HUES6 (cell line): ENCODE measurements around the gene HDAC7.

ENCODE experiments used
- H3K27ac ChIP-seq: 2 replicates; pipeline ENCODE4 v1.7.0; 2013; ENCODE audit warnings: low read depth, mild to moderate bottlenecking, low read length, inconsistent platforms
- H3K27me3 ChIP-seq: 2 replicates; pipeline ENCODE4 v1.6.1; 2013; ENCODE audit warnings: low read length; ENCODE audit not compliant: control insufficient read depth, insufficient read depth
- H3K36me3 ChIP-seq: 2 replicates; pipeline ENCODE4 v1.6.1; 2013; ENCODE audit warnings: low read length; ENCODE audit not compliant: control insufficient read depth, insufficient read depth
- H3K4me1 ChIP-seq: 2 replicates; pipeline ENCODE4 v1.6.1; 2013; ENCODE audit warnings: low read length; ENCODE audit not compliant: control insufficient read depth, insufficient read depth
- H3K4me3 ChIP-seq: 2 replicates; pipeline ENCODE4 v1.5.1; 2013; ENCODE audit warnings: low read depth, low read length
- H3K9ac ChIP-seq: one replicate; pipeline ENCODE4 v1.6.1; 2013; ENCODE audit warnings: mild to moderate bottlenecking, low read length
- H3K9me3 ChIP-seq: 2 replicates; pipeline ENCODE4 v1.6.1; 2013; ENCODE audit warnings: low read depth, low read length; ENCODE audit not compliant: control insufficient read depth, insufficient read depth

HDAC7 gene

GRCh38 chr12:47782372-47782770, 37.3 kb downstream of the HDAC7 start:
- Histone ChIP-seq H3K9ac (no peak overlapping the region), H3K36me3 (peaks cover 61% of the 10 kb centered on the region), H3K4me1 (peaks cover 18% of the 10 kb centered on the region), H3K4me3 (no peak overlapping the region), H3K9me3 (no peaks in the 10 kb centered on the region), H3K27me3 (no peaks in the 10 kb centered on the region), H3K27ac (no peak overlapping the region)

- Histone ChIP-seq H3K27me3 (no peaks in the 10 kb centered on the region), H3K9me3 (no peaks in the 10 kb centered on the region), H3K4me3 (no peak overlapping the region), H3K9ac (no peak overlapping the region), H3K36me3 (peaks cover 54% of the 10 kb centered on the region), H3K4me1 (peaks cover 20% of the 10 kb centered on the region), H3K27ac (no peak overlapping the region)
Measured at GRCh38 chr12:47781479-47782371, 38.0 kb downstream of the HDAC7 start.

- no peak overlapping the region for H3K27ac ChIP-seq
Measured at GRCh38 chr12:47779943-47780504, 39.7 kb downstream of the HDAC7 start.

GRCh38 chr12:47779301-47779942, 40.3 kb downstream of the HDAC7 start:
- Histone ChIP-seq H3K9ac (no peak overlapping the region), H3K27me3 (0 out of 2 replicates have a peak, but pooled peaks cover 3% of the 10 kb centered on the region), H3K36me3 (peaks cover 31% of the 10 kb centered on the region), H3K9me3 (no peaks in the 10 kb centered on the region), H3K4me3 (no peak overlapping the region), H3K27ac (no peak overlapping the region), H3K4me1 (peaks cover 23% of the 10 kb centered on the region)

More at GRCh38 chr12:47779943-47780504, 39.7 kb downstream of the HDAC7 start:
- Histone ChIP-seq H3K36me3 (peaks cover 37% of the 10 kb centered on the region), H3K4me3 (no peak overlapping the region), H3K9ac (no peak overlapping the region), H3K27me3 (no peaks in the 10 kb centered on the region), H3K4me1 (peaks cover 23% of the 10 kb centered on the region), H3K9me3 (no peaks in the 10 kb centered on the region)

- Histone ChIP-seq H3K4me1 (peaks cover 23% of the 10 kb centered on the region), H3K27me3 (peaks cover 9% of the 10 kb centered on the region), H3K36me3 (peaks cover 26% of the 10 kb centered on the region), H3K9me3 (no peaks in the 10 kb centered on the region), H3K27ac (no peak overlapping the region), H3K9ac (no peak overlapping the region), H3K4me3 (no peak overlapping the region)
Measured at GRCh38 chr12:47778881-47779280, 40.8 kb downstream of the HDAC7 start.

- H3K4me3 ChIP-seq = no peak overlapping the region
- peaks cover 14% of the 10 kb centered on the region for H3K27me3 ChIP-seq
- no peak overlapping the region for H3K27ac ChIP-seq
- H3K36me3 ChIP-seq = peaks cover 16% of the 10 kb centered on the region
- no peaks in the 10 kb centered on the region for H3K9me3 ChIP-seq
- peaks cover 23% of the 10 kb centered on the region for H3K4me1 ChIP-seq
- no peak overlapping the region for H3K9ac ChIP-seq
Measured at GRCh38 chr12:47777741-47778558, 41.8 kb downstream of the HDAC7 start.

GRCh38 chr12:47777151-47777550, 42.6 kb downstream of the HDAC7 start:
- Histone ChIP-seq H3K4me1 (peaks cover 23% of the 10 kb centered on the region), H3K9ac (no peak overlapping the region), H3K36me3 (peaks cover 9% of the 10 kb centered on the region)

GRCh38 chr12:47776471-47777143, 43.1 kb downstream of the HDAC7 start:
- Histone ChIP-seq H3K4me3 (no peak overlapping the region), H3K9me3 (no peaks in the 10 kb centered on the region), H3K27me3 (peaks cover 14% of the 10 kb centered on the region), H3K36me3 (peaks cover 4% of the 10 kb centered on the region; the same call in 1 of the 2 replicates), H3K9ac (no peak overlapping the region), H3K27ac (no peak overlapping the region), H3K4me1 (peaks cover 25% of the 10 kb centered on the region)

More at GRCh38 chr12:47777151-47777550, 42.6 kb downstream of the HDAC7 start:
- H3K27ac ChIP-seq = no peak overlapping the region
- H3K4me3 ChIP-seq = no peak overlapping the region
- H3K9me3 ChIP-seq = no peaks in the 10 kb centered on the region
- H3K27me3 ChIP-seq = peaks cover 14% of the 10 kb centered on the region

- Histone ChIP-seq H3K4me1 (peaks cover 25% of the 10 kb centered on the region), H3K9me3 (no peaks in the 10 kb centered on the region), H3K4me3 (no peak overlapping the region), H3K36me3 (no peaks in the 10 kb centered on the region), H3K9ac (no peak overlapping the region), H3K27me3 (peaks cover 14% of the 10 kb centered on the region), H3K27ac (no peak overlapping the region)
Measured at GRCh38 chr12:47775100-47775911, 44.4 kb downstream of the HDAC7 start.
